ENCODE results near the gene CC2D2A. TPM values are rescaled to one million over a fixed set of nuclear protein-coding genes. Genes with fewer than 3 reads are reported as not detected.

Gene CC2D2A
- total and polyA plus RNA-seq, 2 of the 13 experiments (the other 11 are each of a cell fraction or from before 2014, with no cell fraction given), result 4.2 to 7.2 TPM

DNA sequence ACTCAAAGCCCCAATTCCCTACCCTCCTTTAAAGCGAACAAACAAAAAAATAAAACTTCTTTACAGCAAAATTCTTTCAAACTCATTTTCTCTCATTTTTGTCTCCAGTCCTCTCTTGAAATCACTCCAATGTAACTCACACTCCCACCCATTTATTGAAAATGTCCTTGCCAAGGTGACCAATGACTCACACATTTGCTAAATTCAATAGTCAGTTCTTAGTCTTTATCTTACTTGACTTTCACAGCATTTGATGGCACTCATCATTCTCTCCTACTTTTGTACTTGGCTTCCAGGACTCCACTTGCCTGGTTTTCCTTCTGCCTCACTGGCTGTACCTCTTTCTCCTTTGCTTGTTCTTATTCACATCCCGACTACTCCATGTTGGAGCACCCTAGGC, 19.9 kb downstream of the CC2D2A start:
- CTCF ChIA-PET (ENCODE audit: low intra/inter-chr PET ratio, low total read pairs), result no interaction called here
- WGBS (ENCODE audit: low lambda C conversion rate), result 96% methylated on average over 2 of the region's 2 CpGs
- H3K4me1 ChIP-seq (ENCODE audit: insufficient read depth, low read length), result no peaks in the 10 kb centered on the region
- TF ChIP-seq NCOR1 (IDR thresholded peaks at IDR 0.05; ENCODE audit: borderline replicate concordance, low read length) (no peak), ZNF180 (CRISPR knock-in tag; IDR thresholded peaks at IDR 0.05; ENCODE audit: borderline replicate concordance, low read depth) (no peak), ZFP90 (CRISPR knock-in tag; IDR thresholded peaks at IDR 0.05; ENCODE audit: borderline replicate concordance) (no peak), ZNF652 (CRISPR knock-in tag; IDR thresholded peaks at IDR 0.05; ENCODE audit: borderline replicate concordance, low read depth) (no peak), LCORL (IDR thresholded peaks at IDR 0.05) (no peak), LCORL (CRISPR knock-in tag; IDR thresholded peaks at IDR 0.05) (no peak), ZNF234 (CRISPR knock-in tag; conservative IDR thresholded peaks at IDR 0.05) (no peak), RELA (CRISPR knock-in tag; IDR thresholded peaks at IDR 0.05) (no peak), DMAP1 (CRISPR knock-in tag; IDR thresholded peaks at IDR 0.05) (no peak), MTF1 (CRISPR knock-in tag; IDR thresholded peaks at IDR 0.05) (no peak), ZKSCAN8 (CRISPR knock-in tag; IDR thresholded peaks at IDR 0.05; ENCODE audit: borderline replicate concordance) (no peak), TEAD3 (CRISPR knock-in tag; optimal IDR thresholded peaks at IDR 0.05; ENCODE audit: borderline replicate concordance) (no peak), MZF1 (CRISPR knock-in tag; IDR thresholded peaks at IDR 0.05; ENCODE audit: borderline replicate concordance) (no peak), ZNF331 (CRISPR knock-in tag; IDR thresholded peaks at IDR 0.05) (no peak), POLR2AphosphoS5 (IDR thresholded peaks at IDR 0.05; ENCODE audit: low read depth, low read length) (no peak), CEBPB (IDR thresholded peaks at IDR 0.05; ENCODE audit: borderline replicate concordance, low read depth, low read length) (no peak)
- TF ChIP-seq, protein P1, sequence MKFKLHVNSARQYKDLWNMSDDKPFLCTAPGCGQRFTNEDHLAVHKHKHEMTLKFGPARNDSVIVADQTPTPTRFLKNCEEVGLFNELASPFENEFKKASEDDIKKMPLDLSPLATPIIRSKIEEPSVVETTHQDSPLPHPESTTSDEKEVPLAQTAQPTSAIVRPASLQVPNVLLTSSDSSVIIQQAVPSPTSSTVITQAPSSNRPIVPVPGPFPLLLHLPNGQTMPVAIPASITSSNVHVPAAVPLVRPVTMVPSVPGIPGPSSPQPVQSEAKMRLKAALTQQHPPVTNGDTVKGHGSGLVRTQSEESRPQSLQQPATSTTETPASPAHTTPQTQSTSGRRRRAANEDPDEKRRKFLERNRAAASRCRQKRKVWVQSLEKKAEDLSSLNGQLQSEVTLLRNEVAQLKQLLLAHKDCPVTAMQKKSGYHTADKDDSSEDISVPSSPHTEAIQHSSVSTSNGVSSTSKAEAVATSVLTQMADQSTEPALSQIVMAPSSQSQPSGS (CRISPR knock-in tag; IDR thresholded peaks at IDR 0.05), result no peak
- TF ChIP-seq, protein P2, sequence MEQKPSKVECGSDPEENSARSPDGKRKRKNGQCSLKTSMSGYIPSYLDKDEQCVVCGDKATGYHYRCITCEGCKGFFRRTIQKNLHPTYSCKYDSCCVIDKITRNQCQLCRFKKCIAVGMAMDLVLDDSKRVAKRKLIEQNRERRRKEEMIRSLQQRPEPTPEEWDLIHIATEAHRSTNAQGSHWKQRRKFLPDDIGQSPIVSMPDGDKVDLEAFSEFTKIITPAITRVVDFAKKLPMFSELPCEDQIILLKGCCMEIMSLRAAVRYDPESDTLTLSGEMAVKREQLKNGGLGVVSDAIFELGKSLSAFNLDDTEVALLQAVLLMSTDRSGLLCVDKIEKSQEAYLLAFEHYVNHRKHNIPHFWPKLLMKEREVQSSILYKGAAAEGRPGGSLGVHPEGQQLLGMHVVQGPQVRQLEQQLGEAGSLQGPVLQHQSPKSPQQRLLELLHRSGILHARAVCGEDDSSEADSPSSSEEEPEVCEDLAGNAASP (CRISPR knock-in tag; IDR thresholded peaks at IDR 0.05; ENCODE audit: borderline replicate concordance), result no peak
- TF ChIP-seq, protein P3, sequence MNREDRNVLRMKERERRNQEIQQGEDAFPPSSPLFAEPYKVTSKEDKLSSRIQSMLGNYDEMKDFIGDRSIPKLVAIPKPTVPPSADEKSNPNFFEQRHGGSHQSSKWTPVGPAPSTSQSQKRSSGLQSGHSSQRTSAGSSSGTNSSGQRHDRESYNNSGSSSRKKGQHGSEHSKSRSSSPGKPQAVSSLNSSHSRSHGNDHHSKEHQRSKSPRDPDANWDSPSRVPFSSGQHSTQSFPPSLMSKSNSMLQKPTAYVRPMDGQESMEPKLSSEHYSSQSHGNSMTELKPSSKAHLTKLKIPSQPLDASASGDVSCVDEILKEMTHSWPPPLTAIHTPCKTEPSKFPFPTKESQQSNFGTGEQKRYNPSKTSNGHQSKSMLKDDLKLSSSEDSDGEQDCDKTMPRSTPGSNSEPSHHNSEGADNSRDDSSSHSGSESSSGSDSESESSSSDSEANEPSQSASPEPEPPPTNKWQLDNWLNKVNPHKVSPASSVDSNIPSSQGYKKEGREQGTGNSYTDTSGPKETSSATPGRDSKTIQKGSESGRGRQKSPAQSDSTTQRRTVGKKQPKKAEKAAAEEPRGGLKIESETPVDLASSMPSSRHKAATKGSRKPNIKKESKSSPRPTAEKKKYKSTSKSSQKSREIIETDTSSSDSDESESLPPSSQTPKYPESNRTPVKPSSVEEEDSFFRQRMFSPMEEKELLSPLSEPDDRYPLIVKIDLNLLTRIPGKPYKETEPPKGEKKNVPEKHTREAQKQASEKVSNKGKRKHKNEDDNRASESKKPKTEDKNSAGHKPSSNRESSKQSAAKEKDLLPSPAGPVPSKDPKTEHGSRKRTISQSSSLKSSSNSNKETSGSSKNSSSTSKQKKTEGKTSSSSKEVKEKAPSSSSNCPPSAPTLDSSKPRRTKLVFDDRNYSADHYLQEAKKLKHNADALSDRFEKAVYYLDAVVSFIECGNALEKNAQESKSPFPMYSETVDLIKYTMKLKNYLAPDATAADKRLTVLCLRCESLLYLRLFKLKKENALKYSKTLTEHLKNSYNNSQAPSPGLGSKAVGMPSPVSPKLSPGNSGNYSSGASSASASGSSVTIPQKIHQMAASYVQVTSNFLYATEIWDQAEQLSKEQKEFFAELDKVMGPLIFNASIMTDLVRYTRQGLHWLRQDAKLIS (CRISPR knock-in tag; IDR thresholded peaks at IDR 0.05), result no peak

More for the DNA sequence above, 19.9 kb downstream of the CC2D2A start:
- POLR2A ChIA-PET, result interaction anchor here (1.2 kb wide), 1 partner anchor 10 kb away, joined by 3 read pairs; no protein-coding TSS in a partner anchor
- Histone ChIP-seq H2AFZ (ENCODE audit: low read length) (no peak overlapping the region), H3K27ac (ENCODE audit: extremely low read length, insufficient read depth, low read length) (no peak overlapping the region), H3K9me3 (ENCODE audit: low read length) (peaks cover 7% of the 10 kb centered on the region; the same call in 1 of the 2 replicates), H4K20me1 (ENCODE audit: insufficient read depth, low read length) (no peaks in the 10 kb centered on the region), H3K4me3 (replicated peaks in 1 of 3; ENCODE audit: insufficient read depth in 1 of 3, low read depth in 2 of 3, low read length in 3 of 3) (no peak overlapping the region), H3K9ac (ENCODE audit: insufficient read depth, low read depth, low read length) (no peak overlapping the region), H3K4me2 (ENCODE audit: low read depth, low read length) (no peak overlapping the region), H3K27me3 (ENCODE audit: control insufficient read depth in 1 of 2, insufficient read depth in 2 of 2, low read length in 2 of 2) (no peaks in the 10 kb centered on the region), H3K36me3 (replicated peaks in 1 of 2; ENCODE audit: control insufficient read depth in 1 of 2, insufficient read depth in 2 of 2, low read length in 2 of 2) (no peaks in the 10 kb centered on the region), H3K79me2 (ENCODE audit: insufficient read depth, low read length) (no peaks in the 10 kb centered on the region)
- FAIRE-seq, result no peak
- ATAC-seq, result no peak
- in situ Hi-C loops (cut with HindIII; ENCODE audit: extremely low pct_ligation_motif_present, low pct_unique_long_range_greater_than_20kb), result loop anchor here (25.0 kb wide), 1 partner anchor 773 kb away; no protein-coding TSS in a partner anchor
- no peak for DNase-seq (ENCODE audit: low spot score)
- intact Hi-C loops (cut with micrococcal nuclease; ENCODE audit: unreplicated experiment), result no loop called here
- no TSS peak for BruUV-seq (replicated peaks)
